Frontal cortex (tissue), 4 donors: ENCODE data around the gene CDCA8. TPM values are rescaled to one million over a fixed set of nuclear protein-coding genes. Genes with fewer than 3 reads are reported as not detected.

Experiments
- DNase-seq, 2 donors: peaks; one replicate each; pipeline ENCODE4 v3.0.0; 2012; ENCODE audit warnings: low spot score in 2 of 2
- FAIRE-seq: peaks from 2 replicates; lab custom pipeline; 2012; peaks lifted over from hg19 to GRCh38; lab: Jason Lieb, UNC
- total RNA-seq: library from RNA; depleted of rRNA; stranded (reverse); fragments of >200 nt; gene quantifications from one replicate; pipeline ENCODE4 v1.2.3, GENCODE V29; 2014
- donor health status: control.
- donor health status: control.
- donor health status: control.

CDCA8 gene
- total RNA-seq, 1 donor from 2014 or later = 0.82 TPM

GRCh38 chr1:37714226-37714625 is 21.9 kb downstream of the CDCA8 start:
- FAIRE-seq (no peak), DNase-seq (no peak)

- FAIRE-seq (no peak), DNase-seq (no peak)
These were observed 22.4 kb downstream of the CDCA8 start for GRCh38 chr1:37714689-37715088.

- FAIRE-seq (no peak), DNase-seq (no peak)
These were observed 24.0 kb downstream of the CDCA8 start for GRCh38 chr1:37716321-37716720.

GRCh38 chr1:37717631-37718030 is 25.3 kb downstream of the CDCA8 start:
- FAIRE-seq (no peak), DNase-seq (no peak)

GRCh38 chr1:37718181-37718900 is 26.0 kb downstream of the CDCA8 start:
- no peak for FAIRE-seq

GRCh38 chr1:37718901-37719571 is 26.7 kb downstream of the CDCA8 start:
- no peak for DNase-seq
- no peak for FAIRE-seq

More at GRCh38 chr1:37718181-37718900, 26.0 kb downstream of the CDCA8 start:
- DNase-seq = no peak

GRCh38 chr1:37719572-37720195 is 27.4 kb downstream of the CDCA8 start:
- FAIRE-seq (no peak), DNase-seq (no peak)

GRCh38 chr1:37720231-37721130 is 28.2 kb downstream of the CDCA8 start:
- DNase-seq (no peak), FAIRE-seq (no peak)

- no peak for DNase-seq
These were observed 29.2 kb downstream of the CDCA8 start for GRCh38 chr1:37721565-37721964.

GRCh38 chr1:37722181-37723071 is 30.1 kb downstream of the CDCA8 start:
- FAIRE-seq = no peak
- DNase-seq = peak; percentile 37 to 67

More at GRCh38 chr1:37721565-37721964, 29.2 kb downstream of the CDCA8 start:
- no peak for FAIRE-seq

GRCh38 chr1:37723072-37723389 is 30.7 kb downstream of the CDCA8 start:
- FAIRE-seq = no peak

GRCh38 chr1:37723390-37724078 is 31.2 kb downstream of the CDCA8 start:
- DNase-seq (no peak), FAIRE-seq (no peak)

More at GRCh38 chr1:37723072-37723389, 30.7 kb downstream of the CDCA8 start:
- DNase-seq = no peak

GRCh38 chr1:37724575-37724974 is 32.3 kb downstream of the CDCA8 start:
- no peak for DNase-seq
- no peak for FAIRE-seq

- no peak for FAIRE-seq
These were observed 33.7 kb downstream of the CDCA8 start for GRCh38 chr1:37725851-37726613.

GRCh38 chr1:37726751-37727585 is 34.7 kb downstream of the CDCA8 start:
- no peak for FAIRE-seq
- no peak for DNase-seq

More at GRCh38 chr1:37725851-37726613, 33.7 kb downstream of the CDCA8 start:
- peak; percentile 41 to 48 for DNase-seq

GRCh38 chr1:37728416-37728815 is 36.1 kb downstream of the CDCA8 start:
- FAIRE-seq (no peak), DNase-seq (no peak)

- DNase-seq (no peak), FAIRE-seq (no peak)
These were observed 38.1 kb downstream of the CDCA8 start for GRCh38 chr1:37730376-37730775.
